ENCODE data around the gene AKT3.
"Not testable (repeated sequence)": the region's sequence is repeated elsewhere in the genome, so short reads cannot be mapped to it uniquely, and the experiment has no call there.

The AKT3 gene

GRCh38 chr1:243850202-243850451 is at the start of gene AKT3:
TSS of gene AKT3 (minus strand) at chr1:243850243. CDS start at chr1:243843170, 7,073 bp downstream.
- DNase-seq (ENCODE audit: low read depth): peak; percentile 72

GRCh38 chr1:243898278-243898677 is 48.2 kb upstream of the AKT3 start:
- no peak for DNase-seq (ENCODE audit: low read depth)

- DNase-seq (ENCODE audit: low read depth): no peak
Measured at GRCh38 chr1:243896313-243896712, 46.3 kb upstream of the AKT3 start.

GRCh38 chr1:243892456-243892855 is 42.4 kb upstream of the AKT3 start:
- DNase-seq (ENCODE audit: low read depth): no peak

- no peak for DNase-seq (ENCODE audit: low read depth)
Measured at GRCh38 chr1:243890576-243890975, 40.5 kb upstream of the AKT3 start.

- DNase-seq (ENCODE audit: low read depth): no peak
Measured at GRCh38 chr1:243885806-243886205, 35.8 kb upstream of the AKT3 start.

GRCh38 chr1:243884603-243885002 is 34.6 kb upstream of the AKT3 start:
- no peak for DNase-seq (ENCODE audit: low read depth)

GRCh38 chr1:243883551-243883950 is 33.5 kb upstream of the AKT3 start:
- no peak for DNase-seq (ENCODE audit: low read depth)

- no peak for DNase-seq (ENCODE audit: low read depth)
Measured at GRCh38 chr1:243882276-243882675, 32.2 kb upstream of the AKT3 start.

GRCh38 chr1:243877058-243877457 is 27.0 kb upstream of the AKT3 start:
- DNase-seq (ENCODE audit: low read depth): not testable (repeated sequence)

- DNase-seq (ENCODE audit: low read depth): no peak
Measured at GRCh38 chr1:243855616-243856318, 5.7 kb upstream of the AKT3 start.

- no peak for DNase-seq (ENCODE audit: low read depth)
Measured at GRCh38 chr1:243851765-243852164, 1.7 kb upstream of the AKT3 start.

- DNase-seq (ENCODE audit: low read depth): no peak
Measured at GRCh38 chr1:243851257-243851756, 1.3 kb upstream of the AKT3 start.

GRCh38 chr1:243850452-243851256 is 611 bp upstream of the AKT3 start:
- peak; percentile 58 for DNase-seq (ENCODE audit: low read depth)

- DNase-seq (ENCODE audit: low read depth): peak; percentile 56
Measured at GRCh38 chr1:243849421-243850201, 432 bp downstream of the AKT3 start.

- peak; percentile 21 for DNase-seq (ENCODE audit: low read depth)
Measured at GRCh38 chr1:243848858-243849420, 1.1 kb downstream of the AKT3 start.

GRCh38 chr1:243848165-243848857 is 1.7 kb downstream of the AKT3 start:
- DNase-seq (ENCODE audit: low read depth): no peak

GRCh38 chr1:243846761-243847160 is 3.3 kb downstream of the AKT3 start:
- DNase-seq (ENCODE audit: low read depth): no peak

GRCh38 chr1:243845888-243846287 is 4.2 kb downstream of the AKT3 start:
- DNase-seq (ENCODE audit: low read depth): no peak

GRCh38 chr1:243844186-243844585 is 5.9 kb downstream of the AKT3 start:
- no peak for DNase-seq (ENCODE audit: low read depth)

- peak; percentile 5 for DNase-seq (ENCODE audit: low read depth)
Measured at GRCh38 chr1:243842978-243843511, 7.0 kb downstream of the AKT3 start.

Data from stimulated activated CD8-positive, alpha-beta memory T cell treated with anti-CD3 and anti-CD28 coated beads, Interleukin-12 subunit alpha, Interleukin-12 subunit beta, amount 100 ng/mL, for 1 hour (primary cell).